ENCODE results near the gene MPP1. TPM values are rescaled to one million over a fixed set of nuclear protein-coding genes. Genes with fewer than 3 reads are reported as not detected.

MPP1 gene
- total and polyA plus RNA-seq, 11 donors, result 17.7 to 73.2 (median 38.2) TPM

- 82 to 99% (median 90%) methylated on average over 5 of the region's 5 CpGs for WGBS, 4 donors
- H3K4me1 ChIP-seq, result peaks cover 0 to 11% (median 0%) of the 10 kb centered on the region in 12 donors
- intact Hi-C loops (cut with DNase I), result loop anchor here in 1 of 10 donors (2.0 kb wide), 1 partner anchor 44 kb away; the partner anchor contains the start of gene DKC1
- H3K27me3 ChIP-seq, result peaks cover 0 to 14% (median 0%) of the 10 kb centered on the region in 9 donors
- H3K36me3 ChIP-seq, result no peaks in the 10 kb centered on the region
- DNase-seq, result no peak
- no peak for ATAC-seq
- TF ChIP-seq CTCF (IDR thresholded peaks at IDR 0.05) (no peak), POLR2A (IDR thresholded peaks at IDR 0.05) (no peak)
- H3K4me3 ChIP-seq, result no peak overlapping the region
- no peaks in the 10 kb centered on the region for H3K9me3 ChIP-seq
- H3K27ac ChIP-seq, result no peak overlapping the region
Measured at GRCh38 chrX:154806837-154807501, 1.7 kb upstream of the MPP1 start.

DNA sequence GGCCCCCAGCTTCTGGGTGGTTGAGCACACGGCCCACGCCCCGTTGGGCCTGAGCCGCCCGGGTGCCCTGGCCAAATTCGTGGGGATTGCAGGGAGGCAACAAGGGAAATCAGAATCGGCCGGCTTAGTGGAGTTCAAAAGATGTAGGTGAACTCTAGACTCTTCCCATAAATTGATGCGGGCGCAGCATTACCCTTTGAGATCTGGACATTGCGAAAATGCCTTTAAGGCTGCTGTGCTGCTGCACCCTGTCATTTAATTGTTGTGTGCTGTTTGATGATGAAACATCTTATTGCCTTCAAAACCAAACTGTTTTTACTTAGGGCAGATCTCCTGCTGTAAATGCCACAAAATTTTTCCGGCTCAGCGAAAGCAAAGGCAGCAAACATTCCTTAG is 409 bp upstream of the MPP1 start:
- WGBS, 4 donors, result 5 to 49% (median 29%) methylated on average over 13 of the region's 13 CpGs
- ATAC-seq (no peak), DNase-seq (no peak)
- TF ChIP-seq POLR2A (IDR thresholded peaks at IDR 0.05) (no peak), CTCF (IDR thresholded peaks at IDR 0.05) (no peak)
- Histone ChIP-seq H3K27ac (peak overlapping the region; percentile 1 to 88 (median 71)), H3K4me3 (peak overlapping the region; percentile 43 to 93 (median 69)), H3K9me3 (no peaks in the 10 kb centered on the region), H3K27me3 (peaks cover 0 to 14% (median 0%) of the 10 kb centered on the region in 9 donors), H3K36me3 (no peaks in the 10 kb centered on the region), H3K4me1 (peaks cover 0 to 11% (median 0%) of the 10 kb centered on the region in 12 donors)
- intact Hi-C loops (cut with DNase I), result loop anchor here in 2 of 10 donors (2.0 kb wide), 1 partner anchor 43 kb away; the partner anchor contains the start of gene DKC1 (in 2 of the 2)

DNA sequence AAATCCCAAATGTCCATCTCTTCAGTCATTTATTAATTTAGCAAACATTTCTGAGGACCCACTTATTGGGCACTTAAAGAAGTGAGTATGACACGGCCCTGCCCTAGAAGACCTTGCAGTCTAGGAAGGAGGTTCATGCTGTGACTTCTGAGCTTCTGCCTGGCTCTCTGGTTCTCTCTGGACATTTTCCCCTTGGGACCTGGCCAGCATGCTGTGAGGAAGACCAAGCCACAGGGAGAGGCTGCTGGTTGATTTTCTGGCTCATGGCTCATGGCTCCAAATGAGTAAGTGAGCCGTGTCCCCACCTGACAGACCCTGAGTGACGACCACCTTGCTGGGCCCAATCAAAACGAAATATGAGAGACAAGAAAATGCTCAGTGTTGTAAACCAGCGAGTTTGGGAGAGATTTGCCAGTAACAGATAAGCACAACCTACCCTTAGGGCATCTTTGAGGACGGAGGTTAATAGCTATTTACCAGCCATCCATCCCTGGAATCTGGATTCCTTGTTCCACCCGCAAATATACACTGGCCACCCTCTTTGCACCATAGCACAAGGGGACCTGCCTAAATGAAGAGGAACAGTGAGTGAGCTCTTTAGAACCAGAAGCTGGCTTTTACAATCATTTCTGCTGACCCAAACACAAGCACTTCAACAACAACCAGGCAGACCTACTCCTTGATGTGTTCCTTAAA is 876 bp downstream of the MPP1 start:
- peak overlapping the region in 11 of 12 donors; percentile 65 to 88 (median 73) for H3K27ac ChIP-seq
- TF ChIP-seq CTCF (IDR thresholded peaks at IDR 0.05) (no peak), POLR2A (IDR thresholded peaks at IDR 0.05) (no peak)
- no peaks in the 10 kb centered on the region for H3K36me3 ChIP-seq
- DNase-seq (no peak), ATAC-seq (peak in 1 of 4 donors; percentile 2)
- intact Hi-C loops (cut with DNase I), result loop anchor here in 1 of 10 donors (2.0 kb wide), 1 partner anchor 42 kb away; the partner anchor contains the start of gene DKC1
- 34 to 40% (median 37%) methylated on average over 7 of the region's 7 CpGs for WGBS, 4 donors
- H3K27me3 ChIP-seq, result peaks cover 0 to 14% (median 0%) of the 10 kb centered on the region in 9 donors
- H3K4me1 ChIP-seq, result peaks cover 0 to 22% (median 8%) of the 10 kb centered on the region in 12 donors
- peak overlapping the region; percentile 43 to 93 (median 69) for H3K4me3 ChIP-seq
- no peaks in the 10 kb centered on the region for H3K9me3 ChIP-seq

GRCh38 chrX:154802947-154803346 is 2.3 kb downstream of the MPP1 start:
- Histone ChIP-seq H3K36me3 (no peaks in the 10 kb centered on the region), H3K9me3 (no peaks in the 10 kb centered on the region), H3K4me3 (peak overlapping the region in 1 of 12 donors; percentile 73), H3K27ac (peak overlapping the region in 1 of 12 donors; percentile 88), H3K27me3 (peaks cover 0 to 14% (median 0%) of the 10 kb centered on the region in 9 donors), H3K4me1 (peaks cover 0 to 23% (median 8%) of the 10 kb centered on the region in 12 donors)
- intact Hi-C loops (cut with DNase I), result no loop called here
- no peak for DNase-seq
- TF ChIP-seq POLR2A (IDR thresholded peaks at IDR 0.05), result no peak
- no peak for TF ChIP-seq CTCF (IDR thresholded peaks at IDR 0.05)
- ATAC-seq, result no peak
- 66 to 85% (median 79%) methylated on average over 2 of the region's 2 CpGs for WGBS, 4 donors
